A673 (cell line): ENCODE results near the gene VAV3.

ENCODE experiments used
- EZH2 ChIP-seq: fragments of 200-600 bp; sonication (generic); IDR thresholded peaks from 2 replicates; pipeline ENCODE4 v1.6.1; 2017; ENCODE audit warnings: borderline replicate concordance, low read depth, mild to moderate bottlenecking, mixed read lengths, antibody characterized with exemption, low read length; ENCODE audit not compliant: poor library complexity, severe bottlenecking
- TF ChIP-seq, protein P1 (sequence below): fragments of 300-800, 200-600 bp; sonication (generic); conservative IDR thresholded peaks from 2 replicates; pipeline ENCODE4 v1.5.1; 2017; ENCODE audit warnings: low read depth, mild to moderate bottlenecking, antibody characterized with exemption, low read length, moderate library complexity, mixed read lengths

DNA sequence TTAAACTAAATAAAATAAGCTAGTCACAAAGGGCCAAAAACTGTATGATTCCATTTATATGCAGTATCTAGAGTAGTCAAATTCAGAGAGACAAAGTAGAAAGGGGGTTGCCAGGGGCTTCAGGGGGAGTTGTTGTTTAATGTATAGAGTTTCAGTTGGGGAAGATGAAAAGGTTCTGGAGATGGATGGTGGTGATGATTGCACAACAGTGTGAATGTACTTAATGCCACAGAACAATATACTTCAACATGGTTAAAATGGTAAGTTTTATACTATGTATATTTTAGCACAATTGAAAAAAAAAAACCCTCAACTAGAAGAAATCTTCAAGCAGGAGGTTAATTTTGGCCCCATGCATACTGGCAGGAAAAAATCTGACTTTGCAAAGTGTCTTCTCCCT is 24.3 kb downstream of the VAV3 start:
- TF ChIP-seq, protein P1, sequence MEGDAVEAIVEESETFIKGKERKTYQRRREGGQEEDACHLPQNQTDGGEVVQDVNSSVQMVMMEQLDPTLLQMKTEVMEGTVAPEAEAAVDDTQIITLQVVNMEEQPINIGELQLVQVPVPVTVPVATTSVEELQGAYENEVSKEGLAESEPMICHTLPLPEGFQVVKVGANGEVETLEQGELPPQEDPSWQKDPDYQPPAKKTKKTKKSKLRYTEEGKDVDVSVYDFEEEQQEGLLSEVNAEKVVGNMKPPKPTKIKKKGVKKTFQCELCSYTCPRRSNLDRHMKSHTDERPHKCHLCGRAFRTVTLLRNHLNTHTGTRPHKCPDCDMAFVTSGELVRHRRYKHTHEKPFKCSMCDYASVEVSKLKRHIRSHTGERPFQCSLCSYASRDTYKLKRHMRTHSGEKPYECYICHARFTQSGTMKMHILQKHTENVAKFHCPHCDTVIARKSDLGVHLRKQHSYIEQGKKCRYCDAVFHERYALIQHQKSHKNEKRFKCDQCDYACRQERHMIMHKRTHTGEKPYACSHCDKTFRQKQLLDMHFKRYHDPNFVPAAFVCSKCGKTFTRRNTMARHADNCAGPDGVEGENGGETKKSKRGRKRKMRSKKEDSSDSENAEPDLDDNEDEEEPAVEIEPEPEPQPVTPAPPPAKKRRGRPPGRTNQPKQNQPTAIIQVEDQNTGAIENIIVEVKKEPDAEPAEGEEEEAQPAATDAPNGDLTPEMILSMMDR: no peak
- no peak for TF ChIP-seq EZH2
